Dedifferentiated amniotic fluid mesenchymal stem cell (primary cell): Measurements from ENCODE around the gene HNRNPM.
"Not testable (repeated sequence)": the region's sequence is repeated elsewhere in the genome, so short reads cannot be mapped to it uniquely, and the experiment has no call there.

ENCODE experiments used
- DNase-seq: peaks from one replicate; pipeline ENCODE4 v3.0.0-alpha.2; 2016; ENCODE audit errors: extremely low spot score

Gene HNRNPM

GRCh38 chr19:8444677-8445487, at the start of gene HNRNPM:
HNRNPM (plus strand) TSS chr19:8444975; CDS start chr19:8444999, 24 bp downstream.
- peak; percentile 98 for DNase-seq

GRCh38 chr19:8395621-8396082, 49.1 kb upstream of the HNRNPM start:
- no peak for DNase-seq

GRCh38 chr19:8396185-8396562, 48.6 kb upstream of the HNRNPM start:
- no peak for DNase-seq

GRCh38 chr19:8396563-8397203, 48.1 kb upstream of the HNRNPM start:
- DNase-seq = peak; percentile 18

- DNase-seq = no peak
Observed at GRCh38 chr19:8397271-8397670, 47.5 kb upstream of the HNRNPM start.

- DNase-seq = no peak
Observed at GRCh38 chr19:8397746-8398310, 46.9 kb upstream of the HNRNPM start.

- no peak for DNase-seq
Observed at GRCh38 chr19:8398311-8398771, 46.4 kb upstream of the HNRNPM start.

GRCh38 chr19:8399681-8400188, 45.0 kb upstream of the HNRNPM start:
- no peak for DNase-seq

- no peak for DNase-seq
Observed at GRCh38 chr19:8401981-8402411, 42.8 kb upstream of the HNRNPM start.

- DNase-seq = no peak
Observed at GRCh38 chr19:8403098-8403819, 41.5 kb upstream of the HNRNPM start.

- no peak for DNase-seq
Observed at GRCh38 chr19:8403820-8404109, 41.0 kb upstream of the HNRNPM start.

- DNase-seq = no peak
Observed at GRCh38 chr19:8404391-8405151, 40.2 kb upstream of the HNRNPM start.

- not testable (repeated sequence) for DNase-seq
Observed at GRCh38 chr19:8410718-8411117, 34.1 kb upstream of the HNRNPM start.

- peak; percentile 96 for DNase-seq
Observed at GRCh38 chr19:8412783-8413628, 31.8 kb upstream of the HNRNPM start, which contains the start of gene MARCHF2. MARCHF2 (plus strand) TSS chr19:8413305; CDS start chr19:8421841, 8,536 bp downstream.

GRCh38 chr19:8413629-8413995, 31.2 kb upstream of the HNRNPM start:
- DNase-seq = no peak

- no peak for DNase-seq
Observed at GRCh38 chr19:8416796-8417195, 28.0 kb upstream of the HNRNPM start.

GRCh38 chr19:8421484-8422461, 23.0 kb upstream of the HNRNPM start:
- DNase-seq = no peak

GRCh38 chr19:8423817-8424223, 21.0 kb upstream of the HNRNPM start:
- peak; percentile 96 for DNase-seq

GRCh38 chr19:8425331-8425730, 19.4 kb upstream of the HNRNPM start:
- not testable (repeated sequence) for DNase-seq
